ENCODE measurements around the gene RERE.
"Not testable (repeated sequence)": the region's sequence is repeated elsewhere in the genome, so short reads cannot be mapped to it uniquely, and the experiment has no call there.

The RERE gene

GRCh38 chr1:8733484-8733883 lies 84.0 kb downstream of the RERE start:
- peaks cover 40% of the 10 kb centered on the region for H3K36me3 ChIP-seq (ENCODE audit: control insufficient read depth, insufficient read depth, low read length)
- peaks cover 18% of the 10 kb centered on the region for H3K9me3 ChIP-seq (ENCODE audit: control insufficient read depth, low read length)
- no CpG with 5 or more reads among the region's 2 CpGs for WGBS, 2 experiments (ENCODE audit: insufficient coverage in 2 of 2)
- no peaks in the 10 kb centered on the region for H3K4me1 ChIP-seq (ENCODE audit: control insufficient read depth, insufficient read depth, low read length, poor library complexity, severe bottlenecking)
- no peak overlapping the region for H3K27ac ChIP-seq (ENCODE audit: low read depth, low read length, severe bottlenecking)
- no peak overlapping the region for H3K4me3 ChIP-seq (ENCODE audit: extremely low read depth, insufficient read depth, low read length, poor library complexity, severe bottlenecking)

- H3K9me3 ChIP-seq (ENCODE audit: control insufficient read depth, low read length): peaks cover 18% of the 10 kb centered on the region
- H3K27ac ChIP-seq (ENCODE audit: low read depth, low read length, severe bottlenecking): no peak overlapping the region
- WGBS, 2 experiments (ENCODE audit: insufficient coverage in 2 of 2): no CpG with 5 or more reads among the region's 4 CpGs
- no peaks in the 10 kb centered on the region for H3K4me1 ChIP-seq (ENCODE audit: control insufficient read depth, insufficient read depth, low read length, poor library complexity, severe bottlenecking)
- no peak overlapping the region for H3K4me3 ChIP-seq (ENCODE audit: extremely low read depth, insufficient read depth, low read length, poor library complexity, severe bottlenecking)
- peaks cover 40% of the 10 kb centered on the region for H3K36me3 ChIP-seq (ENCODE audit: control insufficient read depth, insufficient read depth, low read length)
Measured at GRCh38 chr1:8731162-8731561, 86.3 kb downstream of the RERE start.

- Histone ChIP-seq H3K27ac (ENCODE audit: low read depth, low read length, severe bottlenecking) (no peak overlapping the region), H3K4me1 (ENCODE audit: control insufficient read depth, insufficient read depth, low read length, poor library complexity, severe bottlenecking) (no peaks in the 10 kb centered on the region), H3K9me3 (ENCODE audit: control insufficient read depth, low read length) (peaks cover 18% of the 10 kb centered on the region), H3K36me3 (ENCODE audit: control insufficient read depth, insufficient read depth, low read length) (peaks cover 26% of the 10 kb centered on the region), H3K4me3 (ENCODE audit: extremely low read depth, insufficient read depth, low read length, poor library complexity, severe bottlenecking) (no peak overlapping the region)
- 87 to 89% methylated on average over 2 of the region's 3 CpGs for WGBS, 2 experiments (ENCODE audit: insufficient coverage in 2 of 2)
Measured at GRCh38 chr1:8728464-8728863, 89.0 kb downstream of the RERE start.

- peaks cover 20% of the 10 kb centered on the region for H3K36me3 ChIP-seq (ENCODE audit: control insufficient read depth, insufficient read depth, low read length)
- no peak overlapping the region for H3K4me3 ChIP-seq (ENCODE audit: extremely low read depth, insufficient read depth, low read length, poor library complexity, severe bottlenecking)
- H3K4me1 ChIP-seq (ENCODE audit: control insufficient read depth, insufficient read depth, low read length, poor library complexity, severe bottlenecking): peaks cover 2% of the 10 kb centered on the region
- H3K9me3 ChIP-seq (ENCODE audit: control insufficient read depth, low read length): peaks cover 14% of the 10 kb centered on the region
- H3K27ac ChIP-seq (ENCODE audit: low read depth, low read length, severe bottlenecking): peak overlapping the region; percentile 58
- 89 to 94% methylated on average over 2 to 3 of the region's 4 CpGs for WGBS, 2 experiments (ENCODE audit: insufficient coverage in 2 of 2)
Measured at GRCh38 chr1:8727809-8728213, 89.6 kb downstream of the RERE start.

- H3K27ac ChIP-seq (ENCODE audit: low read depth, low read length, severe bottlenecking); H3K4me1 ChIP-seq (ENCODE audit: control insufficient read depth, insufficient read depth, low read length, poor library complexity, severe bottlenecking); H3K4me3 ChIP-seq (ENCODE audit: extremely low read depth, insufficient read depth, low read length, poor library complexity, severe bottlenecking): not testable (repeated sequence)
- WGBS, 2 experiments (ENCODE audit: insufficient coverage in 2 of 2): 96 to 97% methylated on average over 12 of the region's 14 CpGs
- peaks cover 13% of the 10 kb centered on the region for H3K9me3 ChIP-seq (ENCODE audit: control insufficient read depth, low read length)
- H3K36me3 ChIP-seq (ENCODE audit: control insufficient read depth, insufficient read depth, low read length): peaks cover 19% of the 10 kb centered on the region
Measured at GRCh38 chr1:8727316-8727715, 90.1 kb downstream of the RERE start.

GRCh38 chr1:8726801-8727186 lies 90.6 kb downstream of the RERE start:
- not testable (repeated sequence) for H3K9me3 ChIP-seq (ENCODE audit: control insufficient read depth, low read length); H3K27ac ChIP-seq (ENCODE audit: low read depth, low read length, severe bottlenecking); H3K4me3 ChIP-seq (ENCODE audit: extremely low read depth, insufficient read depth, low read length, poor library complexity, severe bottlenecking); H3K4me1 ChIP-seq (ENCODE audit: control insufficient read depth, insufficient read depth, low read length, poor library complexity, severe bottlenecking)
- 82 to 83% methylated on average over 5 to 6 of the region's 7 CpGs for WGBS, 2 experiments (ENCODE audit: insufficient coverage in 2 of 2)
- H3K36me3 ChIP-seq (ENCODE audit: control insufficient read depth, insufficient read depth, low read length): peaks cover 14% of the 10 kb centered on the region

GRCh38 chr1:8723010-8723409 lies 94.4 kb downstream of the RERE start:
- Histone ChIP-seq H3K9me3 (ENCODE audit: control insufficient read depth, low read length) (no peaks in the 10 kb centered on the region), H3K4me3 (ENCODE audit: extremely low read depth, insufficient read depth, low read length, poor library complexity, severe bottlenecking) (no peak overlapping the region), H3K36me3 (ENCODE audit: control insufficient read depth, insufficient read depth, low read length) (peaks cover 9% of the 10 kb centered on the region), H3K4me1 (ENCODE audit: control insufficient read depth, insufficient read depth, low read length, poor library complexity, severe bottlenecking) (peaks cover 11% of the 10 kb centered on the region), H3K27ac (ENCODE audit: low read depth, low read length, severe bottlenecking) (no peak overlapping the region)
- 71% methylated on average over 1 of the region's 2 CpGs; no CpG with 5 or more reads in 1 of the 2 experiments for WGBS, 2 experiments (ENCODE audit: insufficient coverage in 2 of 2)

- H3K4me1 ChIP-seq (ENCODE audit: control insufficient read depth, insufficient read depth, low read length, poor library complexity, severe bottlenecking): peaks cover 17% of the 10 kb centered on the region
- no CpG with 5 or more reads among the region's 3 CpGs for WGBS, 2 experiments (ENCODE audit: insufficient coverage in 2 of 2)
- no peak overlapping the region for H3K4me3 ChIP-seq (ENCODE audit: extremely low read depth, insufficient read depth, low read length, poor library complexity, severe bottlenecking)
- H3K27ac ChIP-seq (ENCODE audit: low read depth, low read length, severe bottlenecking): no peak overlapping the region
- peaks cover 9% of the 10 kb centered on the region for H3K36me3 ChIP-seq (ENCODE audit: control insufficient read depth, insufficient read depth, low read length)
- no peaks in the 10 kb centered on the region for H3K9me3 ChIP-seq (ENCODE audit: control insufficient read depth, low read length)
Measured at GRCh38 chr1:8722366-8722765, 95.1 kb downstream of the RERE start.

GRCh38 chr1:8721679-8722324 lies 95.6 kb downstream of the RERE start:
- Histone ChIP-seq H3K9me3 (ENCODE audit: control insufficient read depth, low read length) (no peaks in the 10 kb centered on the region), H3K4me3 (ENCODE audit: extremely low read depth, insufficient read depth, low read length, poor library complexity, severe bottlenecking) (no peak overlapping the region), H3K4me1 (ENCODE audit: control insufficient read depth, insufficient read depth, low read length, poor library complexity, severe bottlenecking) (peaks cover 22% of the 10 kb centered on the region), H3K36me3 (ENCODE audit: control insufficient read depth, insufficient read depth, low read length) (peaks cover 9% of the 10 kb centered on the region), H3K27ac (ENCODE audit: low read depth, low read length, severe bottlenecking) (no peak overlapping the region)
- WGBS, 2 experiments (ENCODE audit: insufficient coverage in 2 of 2): 84 to 98% methylated on average over 4 of the region's 4 CpGs

- no peaks in the 10 kb centered on the region for H3K9me3 ChIP-seq (ENCODE audit: control insufficient read depth, low read length)
- no peak overlapping the region for H3K4me3 ChIP-seq (ENCODE audit: extremely low read depth, insufficient read depth, low read length, poor library complexity, severe bottlenecking)
- peaks cover 9% of the 10 kb centered on the region for H3K36me3 ChIP-seq (ENCODE audit: control insufficient read depth, insufficient read depth, low read length)
- H3K4me1 ChIP-seq (ENCODE audit: control insufficient read depth, insufficient read depth, low read length, poor library complexity, severe bottlenecking): peaks cover 24% of the 10 kb centered on the region
- no peak overlapping the region for H3K27ac ChIP-seq (ENCODE audit: low read depth, low read length, severe bottlenecking)
- WGBS, 2 experiments (ENCODE audit: insufficient coverage in 2 of 2): 93% methylated on average over 4 to 6 of the region's 8 CpGs
Measured at GRCh38 chr1:8720347-8720746, 97.1 kb downstream of the RERE start.

- no peaks in the 10 kb centered on the region for H3K9me3 ChIP-seq (ENCODE audit: control insufficient read depth, low read length)
- no peak overlapping the region for H3K4me3 ChIP-seq (ENCODE audit: extremely low read depth, insufficient read depth, low read length, poor library complexity, severe bottlenecking)
- H3K4me1 ChIP-seq (ENCODE audit: control insufficient read depth, insufficient read depth, low read length, poor library complexity, severe bottlenecking): peaks cover 33% of the 10 kb centered on the region
- H3K36me3 ChIP-seq (ENCODE audit: control insufficient read depth, insufficient read depth, low read length): peaks cover 9% of the 10 kb centered on the region
- 80 to 100% methylated on average over 1 of the region's 3 CpGs for WGBS, 2 experiments (ENCODE audit: insufficient coverage in 2 of 2)
- H3K27ac ChIP-seq (ENCODE audit: low read depth, low read length, severe bottlenecking): peak overlapping the region; percentile 32
Measured at GRCh38 chr1:8718850-8719361, 98.5 kb downstream of the RERE start.
